GM23338 (cell line): ENCODE results near the gene FARP1. TPM values are rescaled to one million over a fixed set of nuclear protein-coding genes. Genes with fewer than 3 reads are reported as not detected.

Experiments
- ATAC-seq: fragments of 200-7000 bp; cut with Tn5 transposase; 3 replicates; pipeline ENCODE4 v1.9.1; 2020
- DNase-seq: peaks from one replicate; pipeline ENCODE4 v3.0.0-alpha.2; 2015; ENCODE audit warnings: low spot score
- H2AFZ ChIP-seq: fragments of 200-600 bp; sonication (generic); 2 replicates; pipeline ENCODE4 v1.8.0; 2016; ENCODE audit warnings: antibody characterized with exemption, mild to moderate bottlenecking, moderate library complexity
- H3F3A ChIP-seq: fragments of 200-600 bp; sonication (generic); replicated peaks from 2 replicates; pipeline ENCODE4 v1.8.0; 2017; ENCODE audit warnings: antibody characterized with exemption, mixed run types, low read depth
- H3K27ac ChIP-seq: fragments of 200-600 bp; sonication (generic); 2 replicates; pipeline ENCODE4 v1.6.1; 2016; ENCODE audit warnings: low read depth
- H3K27me3 ChIP-seq: fragments of 200-600 bp; sonication (generic); 2 replicates; pipeline ENCODE4 v1.8.0; 2016; ENCODE audit warnings: mild to moderate bottlenecking, mixed run types, moderate library complexity; ENCODE audit not compliant: insufficient read depth
- H3K36me3 ChIP-seq: fragments of 200-600 bp; sonication (generic); 2 replicates; pipeline ENCODE4 v1.8.0; 2016; ENCODE audit warnings: mild to moderate bottlenecking; ENCODE audit not compliant: insufficient read depth
- H3K4me1 ChIP-seq: fragments of 200-600 bp; sonication (generic); 2 replicates; pipeline ENCODE4 v1.8.0; 2016; ENCODE audit warnings: mild to moderate bottlenecking, moderate library complexity; ENCODE audit not compliant: insufficient read depth
- H3K4me2 ChIP-seq: fragments of 200-600 bp; sonication (generic); 2 replicates; pipeline ENCODE4 v1.7.1; 2017; ENCODE audit warnings: mixed run types
- H3K4me3 ChIP-seq: fragments of 200-600 bp; sonication (generic); 2 replicates; pipeline ENCODE4 v1.6.1; 2016; ENCODE audit warnings: mixed run types
- H3K79me2 ChIP-seq: fragments of 200-600 bp; sonication (generic); replicated peaks from 2 replicates; pipeline ENCODE4 v1.8.0; 2017; ENCODE audit warnings: mild to moderate bottlenecking; ENCODE audit not compliant: insufficient read depth
- H3K9me2 ChIP-seq: fragments of 200-600 bp; sonication (generic); 2 replicates; pipeline ENCODE4 v1.8.0; 2017; ENCODE audit not compliant: insufficient read depth
- H4K20me1 ChIP-seq: fragments of 200-600 bp; sonication (generic); replicated peaks from 2 replicates; pipeline ENCODE4 v1.8.0; 2017; ENCODE audit warnings: mild to moderate bottlenecking; ENCODE audit not compliant: insufficient read depth
- H3K27ac Mint-ChIP-seq: 2 replicates; pipeline ENCODE4 v1.8.0; 2020; ENCODE audit warnings: inconsistent platforms, mild to moderate bottlenecking, moderate library complexity, mixed read lengths
- H3K27me3 Mint-ChIP-seq: 3 replicates; pipeline ENCODE4 v1.8.0; 2022; ENCODE audit warnings: low read depth, mild to moderate bottlenecking, moderate library complexity, mixed read lengths, inconsistent platforms; ENCODE audit not compliant: insufficient read depth, poor library complexity
- H3K36me3 Mint-ChIP-seq: 3 replicates; pipeline ENCODE4 v1.8.0; 2021; ENCODE audit warnings: low read depth, mild to moderate bottlenecking, inconsistent platforms, moderate library complexity, mixed read lengths
- H3K4me1 Mint-ChIP-seq: 3 replicates; pipeline ENCODE4 v1.8.0; 2020; ENCODE audit warnings: mild to moderate bottlenecking, inconsistent platforms, mixed read lengths
- H3K4me3 Mint-ChIP-seq: 3 replicates; pipeline ENCODE4 v1.8.0; 2021; ENCODE audit warnings: moderate library complexity, mild to moderate bottlenecking, inconsistent platforms, mixed read lengths
- H3K9me3 Mint-ChIP-seq: 3 replicates; pipeline ENCODE4 v1.8.0; 2020; ENCODE audit warnings: moderate library complexity, mild to moderate bottlenecking, inconsistent platforms, mixed read lengths
- CREB1 ChIP-seq: fragments of 250-450 bp; sonication (Bioruptor Pico); IDR thresholded peaks from 2 replicates; pipeline ENCODE4 v1.5.0; 2020; ENCODE audit warnings: low read depth, mild to moderate bottlenecking, moderate library complexity
- CTCF ChIP-seq, 2 experiments: fragments of 200-600 bp in 1 of 2; sonication (generic) in 1 of 2; conservative IDR thresholded peaks; 2 replicates each; pipeline versions ENCODE4 v1.5.1 to v1.6.1; 2016 to 2017; ENCODE audit warnings: antibody characterized with exemption in 2 of 2, low read depth in 2 of 2, mild to moderate bottlenecking in 2 of 2, moderate library complexity in 1 of 2
- ETS1 ChIP-seq: IDR thresholded peaks from 2 replicates; pipeline ENCODE4 v1.6.1; 2016; ENCODE audit warnings: antibody characterized with exemption
- EZH2 ChIP-seq: fragments of 200-600 bp; sonication (generic); IDR thresholded peaks from one replicate; pipeline ENCODE4 v1.8.0; 2017; ENCODE audit warnings: antibody characterized with exemption, mild to moderate bottlenecking, low read depth; ENCODE audit not compliant: unreplicated experiment
- EZH2phosphoT487 ChIP-seq: fragments of 200-600 bp; sonication (generic); IDR thresholded peaks from one replicate; pipeline ENCODE4 v1.8.1; 2018; ENCODE audit warnings: antibody characterized with exemption; ENCODE audit not compliant: unreplicated experiment
- JUNB ChIP-seq: IDR thresholded peaks from one replicate; pipeline ENCODE4 v1.6.1; 2016; ENCODE audit warnings: antibody characterized with exemption; ENCODE audit not compliant: unreplicated experiment
- NANOG ChIP-seq: IDR thresholded peaks from 2 replicates; pipeline ENCODE4 v1.6.1; 2016; ENCODE audit warnings: antibody characterized with exemption, borderline replicate concordance
- POLR2AphosphoS5 ChIP-seq: IDR thresholded peaks from 2 replicates; pipeline ENCODE4 v1.6.1; 2016; ENCODE audit warnings: antibody characterized with exemption, low read depth
- REST ChIP-seq: IDR thresholded peaks from one replicate; pipeline ENCODE4 v1.6.1; 2018; ENCODE audit warnings: antibody characterized with exemption; ENCODE audit not compliant: unreplicated experiment
- STAT1 ChIP-seq: IDR thresholded peaks from one replicate; pipeline ENCODE4 v1.6.1; 2016; ENCODE audit warnings: antibody characterized with exemption; ENCODE audit not compliant: unreplicated experiment
- ZNF114 ChIP-seq: fragments of 250-450 bp; sonication (Bioruptor Pico); IDR thresholded peaks from 2 replicates; pipeline ENCODE4 v1.5.0; 2020; ENCODE audit warnings: mild to moderate bottlenecking, moderate library complexity
- ZNF331 ChIP-seq: fragments of 250-450 bp; sonication (Bioruptor Pico); IDR thresholded peaks from 2 replicates; pipeline ENCODE4 v1.5.0; 2020; ENCODE audit warnings: low read depth, mild to moderate bottlenecking, moderate library complexity
- ZNF462 ChIP-seq: fragments of 250-450 bp; sonication (Bioruptor Pico); IDR thresholded peaks from 2 replicates; pipeline ENCODE4 v1.5.0; 2020; ENCODE audit warnings: mild to moderate bottlenecking, moderate library complexity
- polyA plus RNA-seq: library from polyadenylated mRNA; unstranded; fragments of >200 nt; fragmentation: Nextera tagmentation; extraction: Ambion mirVana; gene quantifications from 2 replicates; pipeline ENCODE4 v1.2.1, GENCODE V29; 2016
- total RNA-seq: library from RNA; depleted of rRNA; stranded (reverse); fragments of >200 nt; shearing (Covaris generic); gene quantifications from 2 replicates; pipeline ENCODE4 v1.2.3, GENCODE V29; 2014

FARP1 gene
- total and polyA plus RNA-seq, 2 experiments from 2014 or later, result 53.6 to 82.5 TPM

- ATAC-seq (no peak), DNase-seq (no peak)
- H3K9me3 Mint-ChIP-seq, result peaks cover 31% of the 10 kb centered on the region
- Histone ChIP-seq H3F3A (0 out of 2 replicates have a peak, but pooled peaks cover 3% of the 10 kb centered on the region), H2AFZ (no peak overlapping the region), H3K27me3 (no peaks in the 10 kb centered on the region), H3K9me2 (no peaks in the 10 kb centered on the region), H3K4me1 (peaks cover 14% of the 10 kb centered on the region), H3K79me2 (peaks cover 72% of the 10 kb centered on the region), H3K4me3 (no peak overlapping the region), H3K36me3 (peaks cover 6% of the 10 kb centered on the region; the same call in 1 of the 2 replicates), H3K4me2 (0 out of 2 replicates have a peak overlapping the region, but pooled peaks have one; percentile 38), H4K20me1 (no peaks in the 10 kb centered on the region; the same call in 1 of the 2 replicates), H3K27ac (no peak overlapping the region)
- no peak overlapping the region for H3K4me3 Mint-ChIP-seq
- peaks cover 48% of the 10 kb centered on the region for H3K36me3 Mint-ChIP-seq
- H3K27me3 Mint-ChIP-seq, result peaks cover 9% of the 10 kb centered on the region
- no peak overlapping the region for H3K27ac Mint-ChIP-seq
- TF ChIP-seq ZNF331 (CRISPR knock-in tag), result no peak
- no peak for TF ChIP-seq CREB1 (CRISPR knock-in tag)
- no peak for TF ChIP-seq ZNF462 (CRISPR knock-in tag)
- TF ChIP-seq ETS1, result no peak
- no peak for TF ChIP-seq STAT1
- no peak for TF ChIP-seq POLR2AphosphoS5
- no peak for TF ChIP-seq ZNF114 (CRISPR knock-in tag)
- TF ChIP-seq EZH2phosphoT487, result no peak
- no peak for TF ChIP-seq CTCF (conservative IDR thresholded peaks at IDR 0.05; ENCODE audit: low read depth in 2 of 2)
- no peak for TF ChIP-seq JUNB
- TF ChIP-seq REST, result no peak
- TF ChIP-seq NANOG, result no peak
- TF ChIP-seq EZH2, result no peak
- peaks cover 34% of the 10 kb centered on the region for H3K4me1 Mint-ChIP-seq
Observed at GRCh38 chr13:98212763-98213162, 69.9 kb downstream of the FARP1 start.
